Jurkat, Clone E6-1 (cell line): ENCODE measurements around the gene OSBPL10.
"Not testable (repeated sequence)": the region's sequence is repeated elsewhere in the genome, so short reads cannot be mapped to it uniquely, and the experiment has no call there.

Experiments
- DNase-seq: peaks from one replicate; pipeline ENCODE4 v3.0.0-alpha.2; 2011; ENCODE audit warnings: low read depth, low spot score
- H3K4me3 ChIP-seq: 2 replicates; pipeline ENCODE4 v1.5.1; 2011; ENCODE audit warnings: mild to moderate bottlenecking, low read length, control low read depth, moderate library complexity

The OSBPL10 gene

GRCh38 chr3:31876331-31876730 is 104.7 kb downstream of the OSBPL10 start:
- no peak overlapping the region for H3K4me3 ChIP-seq
- no peak for DNase-seq

GRCh38 chr3:31875437-31875836 is 105.6 kb downstream of the OSBPL10 start:
- H3K4me3 ChIP-seq, result no peak overlapping the region
- DNase-seq, result no peak

GRCh38 chr3:31873254-31873820 is 107.7 kb downstream of the OSBPL10 start:
- H3K4me3 ChIP-seq, result no peak overlapping the region
- DNase-seq, result no peak

GRCh38 chr3:31871939-31872507 is 109.0 kb downstream of the OSBPL10 start:
- H3K4me3 ChIP-seq, result no peak overlapping the region
- no peak for DNase-seq

- not testable (repeated sequence) for DNase-seq, H3K4me3 ChIP-seq
Observed at GRCh38 chr3:31870111-31870510, 111.0 kb downstream of the OSBPL10 start.

- H3K4me3 ChIP-seq, result no peak overlapping the region
- no peak for DNase-seq
Observed at GRCh38 chr3:31868236-31868635, 112.8 kb downstream of the OSBPL10 start.

GRCh38 chr3:31862666-31863279 is 118.3 kb downstream of the OSBPL10 start:
- no peak overlapping the region for H3K4me3 ChIP-seq
- DNase-seq, result no peak

- H3K4me3 ChIP-seq, result no peak overlapping the region
- DNase-seq, result no peak
Observed at GRCh38 chr3:31861826-31862225, 119.2 kb downstream of the OSBPL10 start.

- DNase-seq, H3K4me3 ChIP-seq: not testable (repeated sequence)
Observed at GRCh38 chr3:31860642-31861041, 120.4 kb downstream of the OSBPL10 start.

GRCh38 chr3:31859245-31859644 is 121.8 kb downstream of the OSBPL10 start:
- no peak overlapping the region for H3K4me3 ChIP-seq
- DNase-seq, result no peak

GRCh38 chr3:31858439-31858838 is 122.6 kb downstream of the OSBPL10 start:
- H3K4me3 ChIP-seq, result no peak overlapping the region
- DNase-seq, result no peak

- H3K4me3 ChIP-seq, result no peak overlapping the region
- DNase-seq, result no peak
Observed at GRCh38 chr3:31853580-31853979, 127.5 kb downstream of the OSBPL10 start.

GRCh38 chr3:31851278-31851677 is 129.8 kb downstream of the OSBPL10 start:
- H3K4me3 ChIP-seq, result no peak overlapping the region
- no peak for DNase-seq

- H3K4me3 ChIP-seq, result no peak overlapping the region
- DNase-seq, result no peak
Observed at GRCh38 chr3:31848911-31849310, 132.2 kb downstream of the OSBPL10 start.

- no peak for DNase-seq
- H3K4me3 ChIP-seq, result no peak overlapping the region
Observed at GRCh38 chr3:31848163-31848818, 132.8 kb downstream of the OSBPL10 start.

- H3K4me3 ChIP-seq, result no peak overlapping the region
- no peak for DNase-seq
Observed at GRCh38 chr3:31847760-31848159, 133.3 kb downstream of the OSBPL10 start.

GRCh38 chr3:31841515-31841914 is 139.5 kb downstream of the OSBPL10 start:
- no peak overlapping the region for H3K4me3 ChIP-seq
- no peak for DNase-seq

- no peak overlapping the region for H3K4me3 ChIP-seq
- no peak for DNase-seq
Observed at GRCh38 chr3:31840252-31840651, 140.8 kb downstream of the OSBPL10 start.

- DNase-seq, result no peak
Observed at GRCh38 chr3:31839144-31839917, 141.7 kb downstream of the OSBPL10 start.

More at GRCh38 chr3:31839144-31839917, 141.7 kb downstream of the OSBPL10 start:
- no peak overlapping the region for H3K4me3 ChIP-seq
